Effector memory CD4-positive, alpha-beta T cell (primary cell): ENCODE results near the gene ARHGAP10.
"Not testable (repeated sequence)": the region's sequence is repeated elsewhere in the genome, so short reads cannot be mapped to it uniquely, and the experiment has no call there.

ENCODE experiments used
- DNase-seq, 3 donors: peaks; one replicate each; pipeline ENCODE4 v3.0.0-alpha.2; 2020
- H3K27ac ChIP-seq: 2 replicates; pipeline ENCODE4 v1.7.0; 2013; ENCODE audit warnings: mild to moderate bottlenecking, low read length, moderate library complexity; ENCODE audit not compliant: insufficient read depth, poor library complexity, severe bottlenecking
- H3K27me3 ChIP-seq: replicated peaks from 2 replicates; pipeline ENCODE4 v1.7.0; 2013; ENCODE audit warnings: mild to moderate bottlenecking, low read length; ENCODE audit not compliant: insufficient read depth, control insufficient read depth, poor library complexity, severe bottlenecking
- H3K36me3 ChIP-seq: 2 replicates; pipeline ENCODE4 v1.7.0; 2013; ENCODE audit warnings: mild to moderate bottlenecking, low read length, moderate library complexity; ENCODE audit not compliant: control insufficient read depth, insufficient read depth
- H3K4me1 ChIP-seq: 2 replicates; pipeline ENCODE4 v1.7.0; 2013; ENCODE audit warnings: low read length, mild to moderate bottlenecking; ENCODE audit not compliant: control insufficient read depth, insufficient read depth, poor library complexity, severe bottlenecking
- H3K4me3 ChIP-seq: 2 replicates; pipeline ENCODE4 v1.7.0; 2013; ENCODE audit warnings: low read length, low read depth, mild to moderate bottlenecking; ENCODE audit not compliant: insufficient read depth, poor library complexity, severe bottlenecking
- H3K9me3 ChIP-seq: 2 replicates; pipeline ENCODE4 v1.7.0; 2013; ENCODE audit warnings: mild to moderate bottlenecking, low read length, moderate library complexity; ENCODE audit not compliant: control insufficient read depth

ARHGAP10 gene

DNA sequence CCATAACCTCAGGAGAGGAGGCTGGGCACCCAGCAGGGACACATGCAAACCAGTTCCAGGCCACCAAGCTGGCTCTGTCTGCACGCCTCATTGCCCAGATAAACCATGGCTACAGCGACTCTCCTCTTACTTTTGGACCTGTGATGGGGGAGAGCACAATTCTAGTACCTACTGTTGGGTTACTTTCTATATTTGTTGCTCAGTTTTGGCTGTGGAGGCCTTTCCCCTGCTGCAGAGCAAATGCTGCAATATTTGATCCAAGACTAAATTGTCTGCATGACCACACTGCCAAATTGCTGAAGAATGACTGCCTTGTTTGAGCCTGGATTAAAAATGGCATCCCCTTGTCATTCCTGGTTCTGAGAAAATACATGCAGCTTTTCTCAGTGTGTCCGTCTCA, 253.5 kb downstream of the ARHGAP10 start:
- no peak for DNase-seq
- no peak overlapping the region for H3K4me3 ChIP-seq
- H3K4me1 ChIP-seq: no peaks in the 10 kb centered on the region
- no peaks in the 10 kb centered on the region for H3K9me3 ChIP-seq
- H3K36me3 ChIP-seq: no peaks in the 10 kb centered on the region
- H3K27ac ChIP-seq: no peak overlapping the region
- H3K27me3 ChIP-seq: no peaks in the 10 kb centered on the region

DNA sequence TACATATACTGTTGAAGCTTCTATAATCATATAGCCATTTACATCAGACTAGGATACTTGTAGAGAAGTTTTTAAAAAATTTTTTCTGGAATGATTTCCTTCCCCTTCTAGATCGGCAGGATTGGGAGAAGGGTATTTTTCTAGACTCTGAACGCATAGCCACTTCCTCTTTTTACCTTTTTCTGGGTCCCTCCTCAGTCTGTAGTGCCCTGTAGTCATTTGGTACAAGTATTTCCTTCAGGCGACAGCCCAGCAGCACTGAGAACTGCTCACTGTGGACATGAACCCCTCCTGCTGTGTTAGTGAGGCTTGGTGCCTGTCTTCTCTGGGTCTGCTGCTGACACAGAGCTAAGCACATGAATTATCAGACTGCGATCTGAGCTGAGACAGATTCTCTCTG, 255.4 kb downstream of the ARHGAP10 start:
- no peaks in the 10 kb centered on the region for H3K27me3 ChIP-seq
- no peak overlapping the region for H3K4me3 ChIP-seq
- no peak for DNase-seq
- H3K4me1 ChIP-seq: no peaks in the 10 kb centered on the region
- no peak overlapping the region for H3K27ac ChIP-seq
- no peaks in the 10 kb centered on the region for H3K9me3 ChIP-seq
- H3K36me3 ChIP-seq: no peaks in the 10 kb centered on the region

DNA sequence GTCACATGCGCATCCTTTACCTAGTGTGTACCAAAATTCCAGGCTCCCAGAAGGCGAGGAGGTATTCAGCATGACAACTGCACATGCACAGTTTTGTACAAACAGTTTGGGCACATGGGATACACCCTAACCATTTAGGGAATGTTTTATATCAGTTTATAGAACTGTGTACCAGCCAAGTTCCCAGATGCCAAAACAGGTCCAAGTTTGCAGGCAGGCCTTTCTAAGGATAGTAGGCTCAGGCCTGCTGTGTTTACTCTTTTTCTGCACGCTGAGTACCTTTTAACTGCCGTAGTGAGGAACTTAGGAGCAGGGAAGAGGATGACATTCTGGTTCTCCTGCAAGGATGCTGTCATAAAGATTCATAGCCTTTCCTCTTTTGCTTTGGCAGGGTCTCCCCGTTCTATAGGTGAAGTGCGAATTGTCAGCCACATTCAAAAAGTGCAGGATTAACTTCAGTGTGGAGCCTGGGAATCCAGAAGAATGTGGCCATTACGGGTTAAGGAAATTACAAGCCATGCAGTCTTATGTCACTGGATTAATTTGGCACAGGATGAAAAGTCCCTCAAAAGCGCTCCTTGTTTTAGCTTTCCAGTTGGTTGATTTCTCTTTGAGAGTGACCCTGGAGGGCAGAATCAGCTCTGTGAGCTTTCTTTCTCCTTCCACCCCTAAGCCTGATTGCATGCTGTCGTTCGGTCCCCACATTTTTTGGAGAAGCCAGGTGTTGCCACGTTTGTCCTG, 259.8 kb downstream of the ARHGAP10 start:
- H3K27ac ChIP-seq: no peak overlapping the region
- no peaks in the 10 kb centered on the region for H3K4me1 ChIP-seq
- no peaks in the 10 kb centered on the region for H3K36me3 ChIP-seq
- H3K27me3 ChIP-seq: no peaks in the 10 kb centered on the region
- no peak overlapping the region for H3K4me3 ChIP-seq
- H3K9me3 ChIP-seq: no peaks in the 10 kb centered on the region
- no peak for DNase-seq

DNA sequence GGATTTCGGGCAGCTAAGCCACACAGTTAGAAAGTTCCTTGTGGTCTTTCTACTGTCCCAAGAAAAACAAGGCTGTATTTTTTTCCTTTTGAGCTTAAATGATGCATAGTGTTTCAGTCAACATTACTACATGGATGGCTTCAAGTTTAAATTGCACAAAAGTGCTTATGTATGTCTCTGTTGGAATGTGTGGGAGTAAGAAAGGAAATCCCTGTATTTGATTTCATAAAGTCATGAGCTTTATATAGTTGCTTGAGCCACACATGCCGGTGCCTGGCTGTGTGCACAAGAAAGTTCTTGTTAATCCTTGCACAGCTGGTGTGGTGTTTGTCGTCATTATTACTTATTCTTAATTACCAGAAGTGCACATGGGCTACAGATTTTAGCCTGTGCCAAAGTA, 262.2 kb downstream of the ARHGAP10 start:
- H3K36me3 ChIP-seq: no peaks in the 10 kb centered on the region
- no peak for DNase-seq
- H3K9me3 ChIP-seq: no peaks in the 10 kb centered on the region
- H3K27ac ChIP-seq: no peak overlapping the region
- H3K4me1 ChIP-seq: no peaks in the 10 kb centered on the region
- H3K4me3 ChIP-seq: no peak overlapping the region
- no peaks in the 10 kb centered on the region for H3K27me3 ChIP-seq

DNA sequence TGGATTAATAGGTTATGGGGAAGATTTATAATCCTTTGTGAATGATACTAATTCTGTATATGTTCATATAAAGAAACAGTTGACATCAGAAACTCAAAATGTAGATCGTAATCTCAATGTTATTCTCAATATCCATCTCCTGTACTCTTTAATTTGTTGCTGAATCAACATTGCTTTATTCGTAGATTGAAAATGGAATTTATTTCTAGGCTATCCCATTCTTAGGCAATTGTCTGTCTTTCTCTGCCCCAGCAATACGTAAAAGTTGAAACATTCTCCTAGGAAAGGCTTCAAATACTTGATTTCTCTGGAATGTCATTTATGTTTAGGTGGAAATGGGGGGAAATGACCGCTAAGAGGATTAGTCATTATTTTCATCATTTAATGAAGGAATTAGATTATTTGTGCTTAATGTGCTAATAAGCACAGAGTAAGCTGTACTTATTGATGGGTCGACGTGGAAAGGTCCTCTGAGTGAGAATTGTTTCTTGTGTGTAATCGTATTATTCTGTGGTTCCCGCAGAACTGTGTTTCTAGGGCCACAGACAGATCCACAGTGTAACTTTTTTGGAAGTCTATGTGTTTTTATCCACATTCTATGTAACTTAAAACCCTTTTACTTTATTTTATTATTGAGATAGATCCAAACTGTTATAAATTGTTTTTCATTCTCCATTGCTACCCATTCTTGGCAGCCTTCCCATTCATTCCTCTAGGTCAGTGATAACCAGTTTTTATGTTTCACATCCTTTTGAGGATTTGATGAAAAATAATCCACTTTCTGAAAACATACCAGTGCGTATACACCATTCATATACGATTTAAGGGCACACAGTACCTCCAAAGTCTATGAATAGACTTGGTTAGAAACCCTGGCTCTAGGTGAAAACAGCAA, 262.9 kb downstream of the ARHGAP10 start:
- no peak overlapping the region for H3K27ac ChIP-seq
- no peaks in the 10 kb centered on the region for H3K27me3 ChIP-seq
- no peak overlapping the region for H3K4me3 ChIP-seq
- no peak for DNase-seq
- H3K36me3 ChIP-seq: no peaks in the 10 kb centered on the region
- no peaks in the 10 kb centered on the region for H3K9me3 ChIP-seq
- no peaks in the 10 kb centered on the region for H3K4me1 ChIP-seq

DNA sequence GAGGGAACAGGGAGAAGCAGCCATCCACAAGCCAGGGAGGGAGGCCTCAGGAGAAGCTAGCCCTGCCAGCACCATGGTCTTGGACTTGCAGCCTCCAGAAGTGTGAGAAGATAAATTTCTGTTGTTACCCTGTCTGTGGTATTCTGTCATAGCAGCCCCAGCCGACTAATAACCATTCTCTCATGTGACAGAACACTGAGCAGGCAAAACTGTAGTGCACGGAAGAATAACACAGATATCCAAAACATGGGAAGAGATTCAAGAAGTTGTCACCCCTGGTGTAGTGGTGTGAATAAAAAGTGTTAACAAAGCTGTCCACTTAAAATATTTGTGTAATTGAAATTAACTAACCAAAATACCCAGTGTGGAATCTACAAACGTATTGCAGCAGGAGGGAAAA, 265.0 kb downstream of the ARHGAP10 start:
- no peaks in the 10 kb centered on the region for H3K9me3 ChIP-seq
- H3K4me1 ChIP-seq: no peaks in the 10 kb centered on the region
- no peaks in the 10 kb centered on the region for H3K36me3 ChIP-seq
- no peaks in the 10 kb centered on the region for H3K27me3 ChIP-seq
- no peak for DNase-seq
- no peak overlapping the region for H3K27ac ChIP-seq
- H3K4me3 ChIP-seq: no peak overlapping the region

DNA sequence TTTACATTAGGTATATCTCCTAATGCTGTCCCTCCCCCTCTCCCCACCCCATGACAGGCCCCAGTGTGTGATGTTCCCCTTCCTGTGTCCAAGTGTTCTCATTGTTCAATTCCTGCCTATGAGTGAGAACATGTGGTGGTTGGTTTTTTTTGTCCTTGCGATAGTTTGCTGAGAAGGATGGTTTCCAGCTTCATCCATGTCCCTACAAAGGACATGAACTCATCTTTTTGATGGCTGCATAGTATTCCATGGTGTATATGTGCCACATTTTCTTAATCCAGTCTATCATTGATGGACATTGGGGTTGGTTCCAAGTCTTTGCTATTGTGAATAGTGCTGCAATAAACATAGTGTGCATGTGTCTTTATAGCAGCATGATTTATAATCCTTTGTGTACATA, 268.1 kb downstream of the ARHGAP10 start:
- H3K27me3 ChIP-seq, H3K9me3 ChIP-seq, DNase-seq, H3K4me1 ChIP-seq, H3K36me3 ChIP-seq, H3K27ac ChIP-seq, H3K4me3 ChIP-seq: not testable (repeated sequence)

DNA sequence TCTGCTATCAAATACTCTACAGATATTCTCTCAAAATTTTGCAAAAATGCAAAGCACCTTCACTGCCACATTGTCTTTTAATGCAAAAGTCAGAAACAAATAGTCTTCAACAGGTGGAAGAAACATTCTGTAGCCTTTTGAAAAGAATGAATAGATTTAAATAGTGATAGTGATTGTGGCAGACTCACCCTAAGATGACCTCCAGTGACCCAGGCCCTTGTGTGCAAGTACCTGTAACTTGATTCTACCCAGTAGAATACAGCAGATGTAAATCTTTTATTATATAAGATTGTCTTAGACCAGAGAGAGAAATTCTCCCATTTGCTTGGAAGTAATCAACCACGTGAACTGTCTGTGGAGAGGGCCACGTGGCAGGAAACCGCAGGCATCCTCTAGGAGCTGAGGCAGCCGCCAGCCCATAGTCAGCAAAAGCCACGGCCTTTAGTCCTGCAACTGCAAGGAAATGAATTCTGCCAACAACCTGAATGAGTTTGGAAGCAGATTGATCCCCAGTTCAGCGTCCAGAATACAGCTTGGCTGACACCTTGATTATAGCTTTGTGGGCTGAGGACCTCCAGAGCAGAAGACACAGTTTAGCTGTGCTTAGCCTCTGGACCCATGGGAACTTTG, 272.5 kb downstream of the ARHGAP10 start:
- H3K4me1 ChIP-seq: no peaks in the 10 kb centered on the region
- no peak overlapping the region for H3K27ac ChIP-seq
- DNase-seq: no peak

DNA sequence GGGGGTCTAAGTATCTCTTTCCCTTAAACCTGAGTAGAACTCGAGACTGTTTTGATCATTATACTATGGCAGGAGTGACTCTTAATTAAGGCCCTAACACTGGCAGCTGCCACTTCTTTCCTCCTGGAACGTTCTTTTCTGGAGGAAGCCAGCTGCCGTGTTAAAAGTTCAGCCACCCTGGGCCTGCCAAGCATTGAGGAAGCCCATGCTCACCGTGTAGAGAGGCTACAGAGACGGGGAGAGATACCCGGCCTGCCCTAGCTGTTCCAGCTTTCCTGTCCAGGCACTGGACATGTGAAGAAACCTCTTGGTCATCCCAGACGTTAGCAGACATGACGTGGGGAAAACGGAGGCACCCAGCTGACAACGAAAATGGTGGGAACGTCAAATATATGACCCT, 274.1 kb downstream of the ARHGAP10 start:
- DNase-seq: no peak
- Histone ChIP-seq H3K4me3 (no peak overlapping the region), H3K36me3 (no peaks in the 10 kb centered on the region), H3K27ac (no peak overlapping the region), H3K9me3 (no peaks in the 10 kb centered on the region), H3K4me1 (no peaks in the 10 kb centered on the region), H3K27me3 (no peaks in the 10 kb centered on the region)

More for the DNA sequence above, 272.5 kb downstream of the ARHGAP10 start:
- Histone ChIP-seq H3K4me3 (no peak overlapping the region), H3K27me3 (no peaks in the 10 kb centered on the region), H3K36me3 (no peaks in the 10 kb centered on the region), H3K9me3 (no peaks in the 10 kb centered on the region)

DNA sequence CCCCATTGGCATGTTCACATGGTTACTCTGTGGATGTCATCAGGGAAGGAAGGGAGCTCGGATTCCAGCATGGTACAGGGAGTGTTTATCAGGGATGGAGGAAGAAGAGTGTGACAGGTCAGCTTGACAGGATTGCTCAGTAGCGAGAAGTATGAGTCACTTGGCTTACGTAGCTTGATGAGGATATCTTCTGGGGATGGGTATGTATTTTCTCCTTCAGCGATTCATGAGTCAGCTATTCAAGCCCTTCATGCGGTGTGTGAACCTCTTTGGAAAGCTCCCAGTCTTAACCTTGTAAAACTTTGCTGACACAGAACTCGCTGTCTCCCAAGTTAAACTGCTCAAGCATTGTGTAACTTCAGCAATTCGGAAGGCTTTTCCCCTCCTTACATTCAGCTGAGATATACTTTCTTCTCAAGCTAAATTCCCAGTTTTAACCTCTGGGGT, 275.4 kb downstream of the ARHGAP10 start:
- no peak for DNase-seq
- Histone ChIP-seq H3K4me1 (no peaks in the 10 kb centered on the region), H3K27ac (no peak overlapping the region), H3K36me3 (no peaks in the 10 kb centered on the region), H3K4me3 (no peak overlapping the region), H3K27me3 (no peaks in the 10 kb centered on the region), H3K9me3 (no peaks in the 10 kb centered on the region)
